ENCODE results near the gene GSDME. TPM values are rescaled to one million over a fixed set of nuclear protein-coding genes. Genes with fewer than 3 reads are reported as not detected.

GSDME gene
- total and polyA plus RNA-seq, 7 donors: 1.6 to 11.9 (median 7.1) TPM

GRCh38 chr7:24732646-24733413 is 24.4 kb downstream of the GSDME start:
- Histone ChIP-seq H3K4me3 (no peak overlapping the region), H3K9me3 (no peaks in the 10 kb centered on the region), H3K4me1 (peaks cover 0 to 29% (median 13%) of the 10 kb centered on the region in 4 donors), H3K36me3 (no peaks in the 10 kb centered on the region), H3K27me3 (no peaks in the 10 kb centered on the region), H3K27ac (no peak overlapping the region)
- no peak for TF ChIP-seq EP300 (IDR thresholded peaks at IDR 0.05)
- TF ChIP-seq POLR2A (IDR thresholded peaks at IDR 0.05): no peak
- TF ChIP-seq POLR2AphosphoS5 (IDR thresholded peaks at IDR 0.05): no peak
- TF ChIP-seq CTCF (IDR thresholded peaks at IDR 0.05): no peak
- intact Hi-C loops (cut with DNase I): no loop called here
- DNase-seq: no peak
- WGBS, 2 donors: 88 to 94% methylated on average over 4 of the region's 4 CpGs

GRCh38 chr7:24731313-24731712 is 26.0 kb downstream of the GSDME start:
- no peak for DNase-seq

GRCh38 chr7:24730018-24730369 is 27.3 kb downstream of the GSDME start:
- Histone ChIP-seq H3K27me3 (no peaks in the 10 kb centered on the region), H3K4me1 (peaks cover 0 to 22% (median 8%) of the 10 kb centered on the region in 4 donors), H3K9me3 (no peaks in the 10 kb centered on the region), H3K36me3 (no peaks in the 10 kb centered on the region), H3K4me3 (no peak overlapping the region), H3K27ac (no peak overlapping the region)
- intact Hi-C loops (cut with DNase I): no loop called here
- no peak for DNase-seq
- no peak for TF ChIP-seq CTCF (IDR thresholded peaks at IDR 0.05)
- TF ChIP-seq POLR2A (IDR thresholded peaks at IDR 0.05): no peak
- no peak for TF ChIP-seq POLR2AphosphoS5 (IDR thresholded peaks at IDR 0.05)
- TF ChIP-seq EP300 (IDR thresholded peaks at IDR 0.05): no peak

More at GRCh38 chr7:24731313-24731712, 26.0 kb downstream of the GSDME start:
- H3K9me3 ChIP-seq: no peaks in the 10 kb centered on the region
- WGBS, 2 donors: 90 to 92% methylated on average over 13 of the region's 13 CpGs
- H3K4me1 ChIP-seq: peaks cover 0 to 29% (median 13%) of the 10 kb centered on the region in 4 donors
- intact Hi-C loops (cut with DNase I): no loop called here
- H3K36me3 ChIP-seq: no peaks in the 10 kb centered on the region
- H3K4me3 ChIP-seq: no peak overlapping the region
- no peak overlapping the region for H3K27ac ChIP-seq
- TF ChIP-seq EP300 (IDR thresholded peaks at IDR 0.05) (no peak), CTCF (IDR thresholded peaks at IDR 0.05) (no peak), POLR2AphosphoS5 (IDR thresholded peaks at IDR 0.05) (no peak), POLR2A (IDR thresholded peaks at IDR 0.05) (no peak)
- no peaks in the 10 kb centered on the region for H3K27me3 ChIP-seq

GRCh38 chr7:24729365-24730017 is 27.8 kb downstream of the GSDME start:
- TF ChIP-seq EP300 (IDR thresholded peaks at IDR 0.05) (no peak), CTCF (IDR thresholded peaks at IDR 0.05) (no peak), POLR2AphosphoS5 (IDR thresholded peaks at IDR 0.05) (no peak), POLR2A (IDR thresholded peaks at IDR 0.05) (no peak)
- Histone ChIP-seq H3K27me3 (no peaks in the 10 kb centered on the region), H3K27ac (no peak overlapping the region), H3K4me1 (peaks cover 0 to 17% (median 4%) of the 10 kb centered on the region in 4 donors), H3K9me3 (no peaks in the 10 kb centered on the region), H3K36me3 (no peaks in the 10 kb centered on the region), H3K4me3 (no peak overlapping the region)
- no peak for DNase-seq
- WGBS, 2 donors: 77 to 89% methylated on average over 10 of the region's 10 CpGs
- intact Hi-C loops (cut with DNase I): no loop called here
